T-helper 1 cell treated with Interleukin-12 subunit alpha and Interleukin-12 subunit beta and Interleukin-4 antibody, amounts not matched to agents 30 μg/mL and 1 μg/mL, for 36 hours (primary cell): ENCODE measurements around the gene RTP5.

Experiments used
- H3K27ac Mint-ChIP-seq: one replicate; pipeline ENCODE4 v1.8.0; 2021; ENCODE audit warnings: mild to moderate bottlenecking, mixed read lengths
- H3K27me3 Mint-ChIP-seq: one replicate; pipeline ENCODE4 v1.8.0; 2021; ENCODE audit warnings: low read depth, mixed read lengths
- H3K36me3 Mint-ChIP-seq: one replicate; pipeline ENCODE4 v1.8.0; 2021; ENCODE audit warnings: low read depth, mixed read lengths
- H3K4me1 Mint-ChIP-seq: one replicate; pipeline ENCODE4 v1.8.0; 2021; ENCODE audit warnings: low read depth, mixed read lengths
- H3K4me3 Mint-ChIP-seq: one replicate; pipeline ENCODE4 v1.8.0; 2021; ENCODE audit warnings: mild to moderate bottlenecking, moderate library complexity, mixed read lengths
- H3K9me3 Mint-ChIP-seq: one replicate; pipeline ENCODE4 v1.8.0; 2021; ENCODE audit warnings: mixed read lengths

Gene RTP5

DNA sequence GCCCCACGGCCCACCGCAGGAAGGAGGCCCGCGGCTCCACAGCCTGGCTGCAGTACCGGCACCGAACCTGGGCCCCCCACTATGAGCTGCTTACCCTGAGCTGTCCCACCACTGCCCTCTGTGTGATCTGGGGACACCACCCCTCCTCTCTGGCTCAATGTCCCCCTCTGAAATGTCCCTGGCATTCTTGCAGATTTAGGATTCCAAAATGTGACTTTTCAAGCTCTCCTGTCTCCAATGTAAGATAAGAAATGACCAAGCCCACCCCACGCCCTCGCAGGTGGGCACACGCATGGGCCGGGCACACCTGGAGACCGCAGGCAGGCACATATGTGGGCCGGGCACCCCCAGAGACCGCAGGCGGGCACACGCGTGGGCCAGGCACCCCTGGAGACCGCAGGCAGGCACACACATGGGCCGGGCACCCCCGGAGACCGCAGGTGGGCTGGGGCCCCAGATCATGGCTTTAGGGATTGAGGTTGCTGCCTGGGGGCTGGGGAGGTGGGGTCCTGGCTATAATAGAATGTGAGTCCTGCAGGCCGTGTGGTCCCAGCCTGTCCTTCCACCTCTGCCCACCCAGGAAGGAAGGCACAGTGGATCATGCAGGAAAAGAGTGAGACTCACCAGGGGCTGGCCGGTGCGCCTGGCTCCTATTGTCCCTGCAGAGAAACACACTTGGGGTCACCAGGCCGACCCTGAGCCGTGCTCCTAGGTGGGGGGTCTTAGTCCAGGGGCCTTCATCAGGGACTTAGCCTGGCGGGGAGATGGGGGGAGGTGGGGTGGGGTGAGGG lies 18.0 kb upstream of the RTP5 start:
- Mint-ChIP-seq H3K36me3 (no peaks in the 10 kb centered on the region), H3K4me1 (peaks cover 2% of the 10 kb centered on the region), H3K27me3 (no peaks in the 10 kb centered on the region), H3K4me3 (no peak overlapping the region), H3K27ac (no peak overlapping the region), H3K9me3 (no peaks in the 10 kb centered on the region)

DNA sequence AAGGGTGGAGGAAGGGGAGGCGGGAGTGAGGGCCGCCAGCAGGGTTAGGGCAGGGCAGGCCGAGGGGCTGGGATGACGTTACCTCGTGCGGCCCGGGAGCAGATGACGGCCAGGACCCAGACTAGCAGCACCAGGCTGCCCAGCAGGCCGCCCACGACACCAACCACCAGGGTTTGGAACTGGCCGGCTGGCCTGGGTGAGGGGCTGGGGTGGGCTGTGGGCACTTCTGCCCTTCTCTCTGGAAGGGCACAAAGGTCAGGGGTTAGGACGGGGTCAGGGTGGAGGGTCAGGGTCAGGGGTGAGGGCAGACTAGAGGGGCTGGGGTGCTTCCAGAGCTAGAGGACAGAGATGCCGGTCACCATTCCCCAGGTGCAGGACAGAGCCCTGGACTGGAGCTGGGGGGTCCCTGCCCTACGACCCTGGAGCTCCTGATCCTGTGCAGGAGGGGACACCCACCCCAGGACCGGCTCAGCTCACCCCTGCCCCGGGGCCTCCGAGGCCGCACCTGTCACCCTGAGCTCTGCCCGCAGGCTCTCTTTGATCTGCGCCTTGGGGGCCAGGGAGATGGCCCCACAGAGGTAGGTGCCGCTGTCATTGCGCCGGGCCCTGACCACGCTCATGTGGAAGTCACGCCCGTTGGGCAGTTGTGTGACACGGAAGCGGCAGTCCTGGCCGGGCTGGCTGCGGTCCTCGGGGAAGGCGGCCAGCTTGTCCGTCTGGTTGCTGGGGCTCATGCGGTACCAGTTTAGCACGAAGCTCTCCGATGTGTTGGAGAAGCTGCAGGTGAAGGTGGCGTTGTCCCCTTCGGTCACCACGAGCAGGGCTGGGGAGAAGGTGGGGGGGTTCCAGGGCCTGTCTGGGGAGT lies 17.2 kb upstream of the RTP5 start:
- Mint-ChIP-seq H3K4me3 (no peak overlapping the region), H3K36me3 (no peaks in the 10 kb centered on the region), H3K4me1 (peaks cover 2% of the 10 kb centered on the region), H3K27me3 (no peaks in the 10 kb centered on the region), H3K9me3 (no peaks in the 10 kb centered on the region), H3K27ac (no peak overlapping the region)

DNA sequence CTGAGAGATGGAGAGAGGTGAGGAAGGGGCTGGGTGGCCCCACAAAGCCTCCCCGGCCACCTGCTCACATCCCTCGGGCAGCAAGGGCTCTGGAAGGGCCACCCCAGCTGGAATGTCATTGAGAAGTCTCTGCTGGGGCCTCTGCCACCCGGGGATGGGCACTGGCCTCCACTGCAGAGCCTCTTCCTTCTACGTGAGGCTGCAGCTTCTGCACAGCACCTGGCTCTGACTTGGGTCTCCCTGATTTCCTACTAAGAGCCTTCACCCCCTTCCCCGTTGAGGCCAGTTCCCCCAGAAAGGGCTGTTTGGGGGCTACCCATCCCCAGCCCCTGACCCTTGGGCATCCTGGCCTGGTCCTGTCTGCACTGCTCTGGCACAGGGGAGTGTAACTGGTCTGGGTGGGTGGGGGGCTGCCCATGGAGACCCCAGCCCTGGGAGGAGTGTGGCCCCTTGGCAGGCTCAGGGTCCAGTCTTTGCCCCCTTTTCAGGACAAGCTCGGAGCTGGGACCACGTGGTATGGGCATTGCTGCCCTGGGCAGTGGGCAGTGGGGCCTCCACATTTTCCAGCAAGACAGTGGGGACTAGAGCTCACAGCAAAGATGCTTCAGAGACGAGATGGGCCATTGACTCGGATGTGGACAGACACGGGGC lies 16.4 kb upstream of the RTP5 start:
- no peak overlapping the region for H3K27ac Mint-ChIP-seq
- H3K4me1 Mint-ChIP-seq, result peaks cover 5% of the 10 kb centered on the region
- H3K4me3 Mint-ChIP-seq, result no peak overlapping the region
- H3K9me3 Mint-ChIP-seq, result no peaks in the 10 kb centered on the region
- no peaks in the 10 kb centered on the region for H3K36me3 Mint-ChIP-seq
- no peaks in the 10 kb centered on the region for H3K27me3 Mint-ChIP-seq

DNA sequence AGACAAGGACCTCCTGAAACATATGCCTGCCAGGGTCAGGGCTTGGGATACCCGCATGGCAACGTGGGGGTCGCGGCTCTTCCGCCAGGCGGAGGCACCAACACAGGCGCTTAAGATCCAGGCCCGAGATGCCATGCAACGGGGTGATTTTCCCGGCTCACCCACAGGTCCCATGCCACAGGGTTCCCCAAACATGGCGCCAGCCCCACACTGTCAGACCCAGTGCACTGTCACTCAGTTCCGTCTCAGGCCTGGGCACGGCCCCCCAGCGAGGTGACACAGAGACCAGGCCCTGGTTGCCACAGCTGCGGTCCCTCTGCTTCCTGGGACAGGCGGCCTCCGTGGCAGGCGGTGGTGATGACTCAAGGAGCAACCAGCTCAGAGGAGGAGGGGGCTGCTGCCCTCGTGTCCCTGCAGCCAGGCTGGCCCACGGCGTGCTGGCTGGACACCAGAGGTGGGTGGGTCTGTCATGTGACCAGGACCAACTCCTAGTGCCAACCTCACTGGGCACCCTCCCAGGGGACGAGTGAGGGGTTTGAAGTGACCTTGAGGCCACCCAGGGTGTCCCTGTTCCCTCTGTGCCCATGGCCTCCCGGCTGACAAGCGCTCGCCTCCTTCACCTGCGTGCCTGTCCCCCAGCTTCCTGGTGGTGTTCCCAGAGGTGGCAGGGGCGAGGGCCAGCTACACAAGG lies 15.7 kb upstream of the RTP5 start:
- no peaks in the 10 kb centered on the region for H3K9me3 Mint-ChIP-seq
- H3K27ac Mint-ChIP-seq, result no peak overlapping the region
- H3K36me3 Mint-ChIP-seq, result no peaks in the 10 kb centered on the region
- H3K4me3 Mint-ChIP-seq, result no peak overlapping the region
- H3K4me1 Mint-ChIP-seq, result peaks cover 6% of the 10 kb centered on the region
- no peaks in the 10 kb centered on the region for H3K27me3 Mint-ChIP-seq

DNA sequence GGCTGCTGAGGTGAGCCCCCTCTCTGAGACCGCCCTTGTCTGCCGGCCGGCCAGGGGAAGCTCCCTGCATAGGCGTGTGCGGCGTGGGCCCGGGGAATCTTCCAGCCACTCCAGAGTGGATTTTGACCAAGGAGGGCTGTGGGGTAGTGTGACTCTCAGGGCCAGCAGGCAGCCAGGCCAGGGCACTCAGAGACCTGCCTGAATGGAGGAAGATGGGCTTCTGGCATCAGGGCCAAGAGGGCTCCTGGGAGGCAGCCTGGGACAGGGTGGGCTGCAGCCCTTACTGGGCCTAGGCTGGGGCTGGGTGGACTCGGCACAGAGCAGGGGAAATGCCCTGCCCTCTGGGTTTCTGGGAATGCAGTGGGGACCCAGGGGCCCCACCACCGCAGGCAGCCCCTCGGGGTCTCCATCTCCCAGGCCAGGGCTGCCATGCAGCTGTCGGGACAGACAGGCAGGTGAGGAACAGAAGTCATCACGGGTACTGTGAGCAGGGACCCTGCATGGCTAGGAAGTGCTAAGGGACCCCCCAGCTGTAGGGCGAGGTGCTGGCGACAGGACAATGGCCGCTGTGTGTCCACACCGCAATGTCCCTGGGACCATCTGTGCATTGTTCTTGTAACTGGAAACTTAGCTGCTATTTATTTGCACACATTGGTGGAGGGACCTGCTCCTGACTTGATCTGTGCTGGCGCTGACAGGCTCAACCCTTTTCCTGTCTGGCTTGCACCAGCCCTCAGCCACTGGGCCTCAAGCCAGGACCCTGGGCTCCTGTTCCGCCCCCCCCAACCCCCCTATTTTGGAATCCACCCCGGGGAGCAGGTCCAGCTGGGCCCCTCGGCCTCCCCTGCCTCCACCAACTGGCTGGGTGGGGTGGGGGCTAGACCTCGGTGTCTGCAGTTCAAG lies 14.9 kb upstream of the RTP5 start:
- Mint-ChIP-seq H3K27ac (no peak overlapping the region), H3K36me3 (no peaks in the 10 kb centered on the region), H3K9me3 (no peaks in the 10 kb centered on the region), H3K27me3 (no peaks in the 10 kb centered on the region), H3K4me3 (no peak overlapping the region), H3K4me1 (peaks cover 7% of the 10 kb centered on the region)

DNA sequence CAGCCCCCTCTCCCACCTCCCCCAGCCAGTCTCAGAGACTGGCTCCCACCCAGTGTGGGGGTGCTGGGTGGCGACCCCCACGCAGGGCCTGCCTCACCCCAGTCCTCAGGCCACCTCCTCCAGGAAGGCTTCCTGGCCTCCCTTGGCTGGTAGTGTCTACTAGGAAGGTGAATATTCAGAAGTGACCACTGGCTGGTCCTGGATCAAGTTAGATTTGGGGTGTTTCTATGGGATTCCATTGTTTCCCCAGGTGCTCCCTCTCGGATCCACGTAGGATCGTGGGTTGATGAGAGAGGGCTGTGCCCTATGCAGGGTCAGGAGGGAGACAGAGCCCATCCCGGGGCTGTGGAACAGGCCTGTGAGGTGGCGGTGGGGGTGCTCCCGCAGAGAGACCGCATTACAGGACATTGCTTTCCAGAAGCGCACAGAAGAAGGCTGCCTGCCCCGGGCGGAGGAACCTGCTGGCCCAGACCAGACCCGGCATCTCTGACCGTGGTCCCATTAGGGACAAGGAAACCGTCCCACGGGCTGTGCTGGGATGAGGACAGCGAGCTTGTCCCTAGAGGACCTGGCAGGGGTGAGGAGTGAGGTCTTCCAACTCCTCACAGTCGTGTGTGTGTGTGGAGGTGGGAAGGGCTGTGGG lies 14.2 kb upstream of the RTP5 start:
- Mint-ChIP-seq H3K27me3 (no peaks in the 10 kb centered on the region), H3K27ac (no peak overlapping the region), H3K4me1 (peaks cover 10% of the 10 kb centered on the region), H3K4me3 (no peak overlapping the region), H3K9me3 (no peaks in the 10 kb centered on the region), H3K36me3 (no peaks in the 10 kb centered on the region)

DNA sequence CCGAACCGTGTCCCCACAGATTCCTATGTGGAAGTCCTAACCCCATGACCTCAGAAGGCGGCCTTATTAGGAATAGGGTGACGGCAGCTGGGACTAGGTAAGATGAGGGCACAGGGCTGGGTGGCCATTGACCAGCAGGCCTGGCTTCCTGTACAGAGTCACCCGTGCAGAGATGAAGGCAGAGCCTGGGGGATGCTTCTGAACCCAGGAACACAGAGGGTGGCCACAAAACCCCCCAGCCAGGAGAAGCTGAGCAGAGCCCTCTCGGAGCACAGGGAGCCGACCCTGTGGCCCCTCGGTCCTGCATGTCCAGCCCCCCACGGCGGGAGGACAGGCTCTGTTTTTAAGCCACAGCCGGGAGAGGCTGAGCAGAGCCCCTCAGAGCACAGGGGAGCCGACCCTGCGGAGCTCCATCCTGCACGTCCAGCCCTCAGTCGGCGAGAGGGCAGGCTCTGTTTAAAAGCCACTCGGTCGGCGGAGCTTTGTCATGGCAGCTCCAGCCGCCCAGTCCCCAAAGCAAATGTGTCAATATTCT lies 13.6 kb upstream of the RTP5 start:
- no peaks in the 10 kb centered on the region for H3K36me3 Mint-ChIP-seq
- H3K4me3 Mint-ChIP-seq, result no peak overlapping the region
- no peaks in the 10 kb centered on the region for H3K9me3 Mint-ChIP-seq
- no peaks in the 10 kb centered on the region for H3K27me3 Mint-ChIP-seq
- H3K4me1 Mint-ChIP-seq, result peaks cover 13% of the 10 kb centered on the region
- H3K27ac Mint-ChIP-seq, result no peak overlapping the region

DNA sequence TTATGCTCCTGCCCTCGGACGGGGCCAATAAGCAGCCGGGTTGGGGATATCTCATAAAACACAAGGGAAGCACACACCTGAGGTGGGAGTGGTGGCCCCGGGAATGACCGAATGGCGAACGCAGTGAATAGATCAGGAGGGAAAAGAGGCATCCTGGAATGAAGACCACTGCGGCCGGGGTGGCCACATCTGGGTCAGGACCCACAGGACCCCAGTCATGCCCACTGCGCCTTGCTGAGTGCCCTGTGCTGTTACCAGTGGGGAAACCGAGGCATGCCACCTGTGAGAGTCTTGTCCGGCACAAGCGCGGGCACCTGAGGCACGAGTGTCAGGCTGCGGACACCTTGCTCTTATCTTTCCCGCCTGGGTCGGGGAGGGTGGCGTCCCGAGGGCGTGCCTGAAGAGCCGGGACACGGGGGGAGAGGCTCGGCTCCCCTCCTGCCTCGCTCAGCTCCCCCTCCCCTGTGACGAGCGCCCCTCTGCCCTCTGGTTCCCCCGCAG lies 12.4 kb upstream of the RTP5 start:
- Mint-ChIP-seq H3K4me1 (peaks cover 23% of the 10 kb centered on the region), H3K36me3 (peaks cover 1% of the 10 kb centered on the region), H3K4me3 (peak overlapping the region; percentile 42), H3K27me3 (no peaks in the 10 kb centered on the region), H3K27ac (no peak overlapping the region), H3K9me3 (no peaks in the 10 kb centered on the region)

DNA sequence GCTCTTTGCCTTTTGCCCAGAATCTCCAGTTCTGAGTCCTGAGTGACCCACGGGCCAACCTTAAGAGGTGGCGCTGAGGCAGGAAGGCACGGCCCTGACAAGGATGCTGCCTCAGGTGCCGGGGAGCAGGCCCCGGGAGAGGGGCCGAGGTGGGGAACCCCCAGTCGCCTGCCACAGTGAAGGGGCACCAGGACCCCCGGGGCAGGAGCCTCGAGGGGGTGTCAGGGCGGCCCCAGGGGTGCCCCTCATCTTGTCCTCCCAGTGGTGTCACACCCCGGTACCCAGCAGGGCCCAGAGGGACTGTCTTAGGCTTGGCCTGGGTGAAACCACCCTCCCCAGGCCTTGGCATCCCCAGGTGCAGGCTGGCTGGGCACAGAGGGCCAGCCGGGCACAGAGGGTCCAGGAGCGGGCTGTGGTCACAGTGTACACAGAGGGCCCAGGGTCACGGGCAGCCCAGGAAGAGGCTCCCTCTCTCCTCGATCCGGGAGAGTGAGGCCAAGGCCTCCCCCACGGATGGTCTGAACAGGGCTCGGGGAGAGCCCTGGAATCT lies 11.9 kb upstream of the RTP5 start:
- Mint-ChIP-seq H3K27ac (peak overlapping the region; percentile 55), H3K4me1 (peaks cover 23% of the 10 kb centered on the region), H3K36me3 (peaks cover 1% of the 10 kb centered on the region), H3K4me3 (peak overlapping the region; percentile 78), H3K9me3 (no peaks in the 10 kb centered on the region), H3K27me3 (no peaks in the 10 kb centered on the region)

DNA sequence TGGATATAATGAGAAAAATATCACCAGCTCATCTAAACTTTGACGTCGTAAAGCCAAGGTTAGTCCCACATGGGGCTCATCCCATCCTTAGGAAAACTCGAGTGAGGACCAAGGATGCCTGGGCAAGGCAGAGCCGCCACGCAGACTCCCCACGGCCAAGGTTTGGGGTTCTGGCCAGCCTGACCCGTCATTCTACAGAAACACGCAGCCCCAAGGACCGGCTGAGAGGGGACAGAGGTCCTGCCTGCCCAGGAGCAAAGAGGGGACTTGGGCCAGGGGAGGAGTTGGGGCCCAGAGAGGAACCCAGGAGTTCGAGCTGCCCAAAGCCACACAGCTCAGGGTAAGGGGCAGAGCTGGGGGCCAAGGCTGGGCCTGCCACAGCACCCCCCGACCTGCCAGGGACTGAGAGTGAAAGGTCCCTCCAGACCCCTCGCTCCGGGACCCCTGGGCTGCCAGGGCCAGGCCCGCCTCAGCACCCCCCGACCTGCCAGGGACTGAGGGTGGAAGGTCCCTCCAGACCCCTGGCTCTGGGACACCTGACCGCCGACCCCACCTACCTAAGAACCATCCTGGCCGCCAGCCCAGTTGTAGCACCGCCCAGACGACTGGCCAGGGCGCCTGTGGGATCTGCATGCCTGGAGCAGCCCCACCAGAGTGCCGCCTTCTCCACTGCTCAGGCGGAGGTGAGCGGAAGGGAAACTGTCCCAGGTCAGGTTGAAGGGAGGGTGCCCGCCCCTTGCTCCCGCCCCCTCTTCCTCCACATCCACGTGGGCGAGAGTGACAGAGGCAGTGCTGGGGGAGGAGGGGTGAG lies 11.1 kb upstream of the RTP5 start, which contains the start of gene PDCD1:
TSS of gene PDCD1 (minus strand) at position 689 of the 811 bp plus-strand sequence. CDS start at position 633, 56 bp downstream.
- Mint-ChIP-seq H3K27me3 (no peaks in the 10 kb centered on the region), H3K27ac (peak within 1 kb of the TSS; percentile 92), H3K9me3 (no peaks in the 10 kb centered on the region), H3K4me1 (peaks cover 28% of the 10 kb centered on the region), H3K4me3 (peak within 1 kb of the TSS; percentile 80), H3K36me3 (peaks cover 1% of the 10 kb centered on the region)

DNA sequence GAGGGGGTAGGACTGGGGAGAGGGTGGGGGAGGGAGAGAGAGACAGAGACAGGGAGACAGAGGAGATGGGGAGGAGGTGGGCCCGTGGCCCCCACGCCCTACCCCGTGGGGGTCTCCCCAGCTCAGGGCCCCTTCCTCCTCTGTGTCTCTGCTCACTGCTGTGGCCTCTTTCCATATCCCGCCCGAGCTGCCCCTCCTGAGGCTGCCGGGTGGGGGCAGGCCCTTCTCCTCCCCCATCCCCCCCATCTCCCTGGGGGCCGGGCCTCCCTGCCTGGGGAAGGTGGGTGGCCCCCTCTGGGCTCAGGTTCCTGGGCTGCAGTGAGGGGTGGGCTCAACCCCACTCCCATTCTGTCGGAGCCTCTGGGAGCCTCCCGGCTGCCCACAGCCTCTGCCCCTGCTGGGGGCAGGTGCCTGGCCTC lies 10.5 kb upstream of the RTP5 start:
- Mint-ChIP-seq H3K36me3 (peaks cover 2% of the 10 kb centered on the region), H3K4me3 (no peak overlapping the region), H3K9me3 (peaks cover 1% of the 10 kb centered on the region), H3K27ac (no peak overlapping the region), H3K4me1 (peaks cover 29% of the 10 kb centered on the region), H3K27me3 (peaks cover 1% of the 10 kb centered on the region)
